ENCODE results near the gene CLCN7. TPM values are rescaled to one million over a fixed set of nuclear protein-coding genes. Genes with fewer than 3 reads are reported as not detected.

The CLCN7 gene
- total RNA-seq, 1 donor = 161 TPM

DNA sequence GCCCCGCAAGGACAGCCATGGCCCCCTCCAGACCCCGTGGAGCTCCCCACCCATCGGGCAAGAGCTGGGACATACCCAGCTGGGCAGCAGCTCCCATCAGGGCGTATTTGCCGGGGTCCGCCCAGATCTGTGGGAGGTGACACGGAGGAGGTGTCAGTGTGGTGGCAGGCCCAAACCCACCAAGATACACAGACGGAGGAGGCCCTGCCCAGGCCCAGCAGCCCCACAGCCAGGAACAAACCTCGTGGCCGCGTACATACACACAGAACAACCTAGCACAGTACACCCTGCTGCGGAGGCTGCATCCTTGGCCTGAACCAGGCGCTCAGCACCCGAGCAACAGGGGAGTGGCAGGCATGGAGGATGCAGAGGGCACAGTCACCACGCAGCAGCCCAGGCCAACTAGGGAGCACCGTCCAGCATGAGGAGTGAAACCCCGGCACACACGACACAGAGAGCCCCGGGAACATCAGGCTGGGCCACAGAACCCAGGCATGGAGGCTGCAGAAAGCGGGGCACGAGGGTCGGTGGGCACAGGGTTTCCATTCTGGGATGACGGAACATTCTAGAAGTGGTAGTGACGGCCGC lies 25.5 kb downstream of the CLCN7 start:
- no peak for DNase-seq (ENCODE audit: insufficient read length, low spot score, missing footprints)
- Histone ChIP-seq H3K4me1 (ENCODE audit: insufficient read depth, low read length) (no peaks in the 10 kb centered on the region), H4K20me1 (ENCODE audit: insufficient read depth, low read length) (no peaks in the 10 kb centered on the region), H3K79me2 (ENCODE audit: insufficient read depth, low read length) (no peaks in the 10 kb centered on the region), H2AFZ (ENCODE audit: low read length) (no peak overlapping the region), H3K4me3 (ENCODE audit: insufficient read depth, low read length) (no peak overlapping the region), H3K27ac (ENCODE audit: low read depth, low read length) (no peak overlapping the region), H3K4me2 (ENCODE audit: insufficient read depth, low read length) (no peak overlapping the region), H3K9me3 (ENCODE audit: low read depth, low read length) (no peaks in the 10 kb centered on the region), H3K36me3 (ENCODE audit: insufficient read depth, low read length) (peaks cover 8% of the 10 kb centered on the region), H3K27me3 (ENCODE audit: insufficient read depth, low read length) (no peaks in the 10 kb centered on the region)
- TF ChIP-seq, protein P1, sequence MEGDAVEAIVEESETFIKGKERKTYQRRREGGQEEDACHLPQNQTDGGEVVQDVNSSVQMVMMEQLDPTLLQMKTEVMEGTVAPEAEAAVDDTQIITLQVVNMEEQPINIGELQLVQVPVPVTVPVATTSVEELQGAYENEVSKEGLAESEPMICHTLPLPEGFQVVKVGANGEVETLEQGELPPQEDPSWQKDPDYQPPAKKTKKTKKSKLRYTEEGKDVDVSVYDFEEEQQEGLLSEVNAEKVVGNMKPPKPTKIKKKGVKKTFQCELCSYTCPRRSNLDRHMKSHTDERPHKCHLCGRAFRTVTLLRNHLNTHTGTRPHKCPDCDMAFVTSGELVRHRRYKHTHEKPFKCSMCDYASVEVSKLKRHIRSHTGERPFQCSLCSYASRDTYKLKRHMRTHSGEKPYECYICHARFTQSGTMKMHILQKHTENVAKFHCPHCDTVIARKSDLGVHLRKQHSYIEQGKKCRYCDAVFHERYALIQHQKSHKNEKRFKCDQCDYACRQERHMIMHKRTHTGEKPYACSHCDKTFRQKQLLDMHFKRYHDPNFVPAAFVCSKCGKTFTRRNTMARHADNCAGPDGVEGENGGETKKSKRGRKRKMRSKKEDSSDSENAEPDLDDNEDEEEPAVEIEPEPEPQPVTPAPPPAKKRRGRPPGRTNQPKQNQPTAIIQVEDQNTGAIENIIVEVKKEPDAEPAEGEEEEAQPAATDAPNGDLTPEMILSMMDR (IDR thresholded peaks at IDR 0.05; ENCODE audit: extremely low read depth, low read depth, low read length) = no peak

DNA sequence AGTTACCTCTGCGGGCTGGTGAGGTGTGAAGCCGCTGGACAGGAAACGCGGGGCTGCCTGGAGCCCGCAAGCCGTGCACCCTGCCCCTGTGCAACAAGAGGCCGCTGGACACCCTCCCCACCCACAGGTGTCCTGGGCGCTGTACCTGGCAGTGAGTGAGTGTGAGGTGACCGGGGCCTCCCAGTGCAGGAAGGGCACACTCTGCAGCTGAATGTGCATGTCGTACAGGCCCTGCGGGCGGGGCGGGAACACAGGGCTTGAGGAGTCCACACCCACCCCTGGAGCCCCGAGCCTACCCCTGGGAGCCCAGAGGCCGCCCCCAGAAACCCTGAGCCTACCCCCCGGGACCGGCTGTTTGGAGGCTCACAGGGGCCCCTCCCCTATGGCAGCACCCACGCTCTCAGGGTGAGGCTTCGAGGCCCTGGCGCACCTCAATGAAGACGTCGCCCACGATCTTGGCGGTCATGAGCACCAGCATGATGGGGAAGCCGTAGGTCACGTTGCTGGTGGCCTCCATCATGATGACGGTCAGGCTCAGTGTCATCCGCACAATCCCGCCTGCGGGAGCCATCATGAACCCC lies 26.2 kb downstream of the CLCN7 start:
- no peak overlapping the region for H3K4me2 ChIP-seq (ENCODE audit: insufficient read depth, low read length)
- H3K79me2 ChIP-seq (ENCODE audit: insufficient read depth, low read length) = no peaks in the 10 kb centered on the region
- no peaks in the 10 kb centered on the region for H3K9me3 ChIP-seq (ENCODE audit: low read depth, low read length)
- H3K36me3 ChIP-seq (ENCODE audit: insufficient read depth, low read length) = peaks cover 8% of the 10 kb centered on the region
- no peaks in the 10 kb centered on the region for H3K27me3 ChIP-seq (ENCODE audit: insufficient read depth, low read length)
- no peak overlapping the region for H3K27ac ChIP-seq (ENCODE audit: low read depth, low read length)
- no peak overlapping the region for H2AFZ ChIP-seq (ENCODE audit: low read length)
- no peak for DNase-seq (ENCODE audit: insufficient read length, low spot score, missing footprints)
- H4K20me1 ChIP-seq (ENCODE audit: insufficient read depth, low read length) = no peaks in the 10 kb centered on the region
- no peaks in the 10 kb centered on the region for H3K4me1 ChIP-seq (ENCODE audit: insufficient read depth, low read length)
- TF ChIP-seq, protein P1 (IDR thresholded peaks at IDR 0.05; ENCODE audit: extremely low read depth, low read depth, low read length) = no peak
- H3K4me3 ChIP-seq (ENCODE audit: insufficient read depth, low read length) = no peak overlapping the region

DNA sequence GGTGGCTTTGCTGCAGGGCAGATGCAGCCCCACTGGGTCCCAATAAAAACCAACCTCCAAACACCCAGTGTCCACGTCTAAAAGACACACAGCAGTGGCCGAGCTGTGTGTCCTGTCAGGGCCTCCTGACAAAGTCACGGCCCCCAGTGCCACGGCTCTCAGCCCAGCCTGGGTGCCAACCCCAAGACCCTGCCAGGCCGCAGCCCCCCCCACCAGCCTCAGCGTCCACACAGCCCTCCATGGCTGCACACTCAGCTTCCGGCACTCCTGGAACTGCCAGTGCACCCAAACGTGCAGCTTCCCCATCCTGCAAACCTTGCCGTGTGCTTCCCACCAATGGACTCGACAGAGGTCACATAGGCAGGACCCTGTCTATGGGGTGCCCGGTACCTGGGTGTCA lies 26.9 kb downstream of the CLCN7 start:
- Histone ChIP-seq H3K27me3 (ENCODE audit: insufficient read depth, low read length) (no peaks in the 10 kb centered on the region), H3K36me3 (ENCODE audit: insufficient read depth, low read length) (peaks cover 8% of the 10 kb centered on the region), H3K79me2 (ENCODE audit: insufficient read depth, low read length) (no peaks in the 10 kb centered on the region), H3K4me3 (ENCODE audit: insufficient read depth, low read length) (no peak overlapping the region), H3K9me3 (ENCODE audit: low read depth, low read length) (no peaks in the 10 kb centered on the region), H4K20me1 (ENCODE audit: insufficient read depth, low read length) (no peaks in the 10 kb centered on the region), H2AFZ (ENCODE audit: low read length) (no peak overlapping the region), H3K4me2 (ENCODE audit: insufficient read depth, low read length) (no peak overlapping the region), H3K4me1 (ENCODE audit: insufficient read depth, low read length) (no peaks in the 10 kb centered on the region), H3K27ac (ENCODE audit: low read depth, low read length) (no peak overlapping the region)
- DNase-seq (ENCODE audit: insufficient read length, low spot score, missing footprints) = no peak
- TF ChIP-seq, protein P1 (IDR thresholded peaks at IDR 0.05; ENCODE audit: extremely low read depth, low read depth, low read length) = no peak

DNA sequence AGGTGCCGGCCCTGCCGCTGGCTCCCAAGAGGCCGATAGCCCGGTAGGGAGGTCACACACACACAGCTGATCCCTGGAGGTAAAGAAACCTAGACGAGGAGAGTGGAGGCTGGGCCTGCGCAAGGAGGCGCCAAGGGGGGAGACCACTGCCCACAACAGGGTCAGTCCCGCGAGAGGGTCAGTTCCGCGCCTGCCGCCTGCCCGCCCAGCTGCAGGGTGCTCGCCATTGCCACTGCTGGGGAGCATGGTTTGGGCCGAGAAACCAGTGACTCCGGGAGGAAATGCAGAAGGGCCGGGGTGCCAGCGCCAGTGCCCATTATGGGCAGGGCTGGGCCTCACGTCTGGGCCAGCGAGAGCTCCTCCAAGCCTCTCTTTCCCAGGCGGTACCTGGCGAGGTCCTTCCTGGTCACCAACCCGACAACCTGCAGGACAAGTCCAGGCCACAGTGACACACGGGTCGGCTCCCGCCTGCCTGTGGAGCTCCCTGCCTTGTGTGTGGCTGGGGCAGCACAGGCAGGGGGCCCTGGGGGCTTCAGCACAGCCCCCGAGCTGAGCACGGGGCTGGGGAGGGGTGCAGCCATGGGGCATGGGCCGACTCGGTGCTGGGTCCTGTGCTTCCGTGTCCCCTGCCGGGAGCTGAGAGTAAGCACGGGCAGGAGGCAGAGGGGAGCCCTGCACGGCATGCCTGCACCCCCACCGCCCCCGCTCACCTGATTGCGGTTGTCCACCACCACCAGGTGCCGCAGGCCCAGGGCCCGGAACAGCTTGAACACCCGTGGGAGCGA lies 28.3 kb downstream of the CLCN7 start:
- no peaks in the 10 kb centered on the region for H4K20me1 ChIP-seq (ENCODE audit: insufficient read depth, low read length)
- H3K4me3 ChIP-seq (ENCODE audit: insufficient read depth, low read length) = no peak overlapping the region
- no peak for DNase-seq (ENCODE audit: insufficient read length, low spot score, missing footprints)
- no peaks in the 10 kb centered on the region for H3K79me2 ChIP-seq (ENCODE audit: insufficient read depth, low read length)
- TF ChIP-seq, protein P1 (IDR thresholded peaks at IDR 0.05; ENCODE audit: extremely low read depth, low read depth, low read length) = no peak
- H3K4me2 ChIP-seq (ENCODE audit: insufficient read depth, low read length) = no peak overlapping the region
- no peak overlapping the region for H2AFZ ChIP-seq (ENCODE audit: low read length)
- H3K36me3 ChIP-seq (ENCODE audit: insufficient read depth, low read length) = peaks cover 7% of the 10 kb centered on the region
- H3K9me3 ChIP-seq (ENCODE audit: low read depth, low read length) = no peaks in the 10 kb centered on the region
- no peaks in the 10 kb centered on the region for H3K4me1 ChIP-seq (ENCODE audit: insufficient read depth, low read length)
- H3K27ac ChIP-seq (ENCODE audit: low read depth, low read length) = no peak overlapping the region
- H3K27me3 ChIP-seq (ENCODE audit: insufficient read depth, low read length) = no peaks in the 10 kb centered on the region
